Measurements from ENCODE around the gene UBASH3B.
"Not testable (repeated sequence)": the region's sequence is repeated elsewhere in the genome, so short reads cannot be mapped to it uniquely, and the experiment has no call there.

Gene UBASH3B

DNA sequence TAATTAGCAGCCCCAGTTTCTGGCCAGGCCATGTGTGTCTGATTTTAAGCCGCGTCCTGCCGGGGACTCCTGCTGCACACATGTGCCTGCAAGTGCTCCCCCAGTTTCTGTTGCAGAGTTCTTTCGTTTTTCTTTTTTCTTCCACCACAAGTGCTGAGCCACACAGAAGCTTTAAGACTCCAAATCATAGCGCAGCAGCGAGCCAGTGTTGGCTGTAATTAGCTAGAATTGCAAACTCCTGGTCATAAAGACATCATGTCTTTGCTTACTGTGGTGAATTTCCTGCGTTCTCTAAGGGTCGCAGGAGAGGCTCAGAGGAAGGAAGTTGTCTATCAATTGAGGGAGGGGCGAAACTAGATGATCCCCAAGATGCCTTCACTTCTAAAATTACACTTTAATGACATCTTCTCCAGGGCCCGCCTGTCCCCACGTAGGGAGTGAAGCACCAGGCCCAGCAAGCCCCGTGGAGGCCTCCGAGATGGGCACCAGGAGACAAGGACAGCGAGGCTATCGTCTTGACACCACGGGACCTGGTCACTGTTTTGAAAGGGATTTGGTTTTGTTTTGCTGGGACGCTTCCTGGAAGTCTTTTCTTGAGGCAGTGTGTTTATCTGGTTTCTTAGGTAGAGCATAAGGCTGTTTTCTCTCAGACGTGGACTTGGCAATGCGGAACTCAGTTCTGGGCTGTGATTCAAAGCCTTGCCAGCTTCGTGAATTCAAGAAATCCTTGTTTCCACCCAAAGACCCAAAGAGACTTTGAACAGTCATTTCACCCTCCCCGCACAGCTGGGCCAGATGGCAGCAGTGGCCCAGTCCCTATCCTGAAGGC, 71.8 kb downstream of the UBASH3B start:
- peak overlapping the region; percentile 10 to 21 for H3K4me3 ChIP-seq (ENCODE audit: low read depth in 1 of 2, low read length in 2 of 2)
- no peaks in the 10 kb centered on the region for H3K36me3 ChIP-seq (ENCODE audit: control insufficient read depth in 1 of 2, insufficient read depth in 2 of 2, low read length in 2 of 2)
- peak overlapping the region in 1 of 2 donors; percentile 22 for H3K9ac ChIP-seq (ENCODE audit: low read depth in 1 of 2, low read length in 2 of 2)
- no peaks in the 10 kb centered on the region for H3K27me3 ChIP-seq (ENCODE audit: control insufficient read depth in 1 of 2, insufficient read depth in 2 of 2, low read length in 2 of 2)
- no peaks in the 10 kb centered on the region for H3K9me3 ChIP-seq (ENCODE audit: control insufficient read depth in 1 of 2, low read length in 2 of 2)
- H3K27ac ChIP-seq (ENCODE audit: low read depth, low read length), result peak overlapping the region; percentile 69
- H3K4me1 ChIP-seq (ENCODE audit: control insufficient read depth in 1 of 2, insufficient read depth in 2 of 2, low read length in 2 of 2), result peaks cover 21 to 30% of the 10 kb centered on the region in 2 donors

GRCh38 chr11:122728561-122728960, 73.0 kb downstream of the UBASH3B start:
- no peak overlapping the region for H3K4me3 ChIP-seq (ENCODE audit: low read depth in 1 of 2, low read length in 2 of 2)
- H3K36me3 ChIP-seq (ENCODE audit: control insufficient read depth in 1 of 2, insufficient read depth in 2 of 2, low read length in 2 of 2), result no peaks in the 10 kb centered on the region
- peaks cover 27 to 30% of the 10 kb centered on the region in 2 donors for H3K4me1 ChIP-seq (ENCODE audit: control insufficient read depth in 1 of 2, insufficient read depth in 2 of 2, low read length in 2 of 2)
- no peak overlapping the region for H3K9ac ChIP-seq (ENCODE audit: low read depth in 1 of 2, low read length in 2 of 2)
- no peaks in the 10 kb centered on the region for H3K27me3 ChIP-seq (ENCODE audit: control insufficient read depth in 1 of 2, insufficient read depth in 2 of 2, low read length in 2 of 2)
- no peak overlapping the region for H3K27ac ChIP-seq (ENCODE audit: low read depth, low read length)
- H3K9me3 ChIP-seq (ENCODE audit: control insufficient read depth in 1 of 2, low read length in 2 of 2), result no peaks in the 10 kb centered on the region

DNA sequence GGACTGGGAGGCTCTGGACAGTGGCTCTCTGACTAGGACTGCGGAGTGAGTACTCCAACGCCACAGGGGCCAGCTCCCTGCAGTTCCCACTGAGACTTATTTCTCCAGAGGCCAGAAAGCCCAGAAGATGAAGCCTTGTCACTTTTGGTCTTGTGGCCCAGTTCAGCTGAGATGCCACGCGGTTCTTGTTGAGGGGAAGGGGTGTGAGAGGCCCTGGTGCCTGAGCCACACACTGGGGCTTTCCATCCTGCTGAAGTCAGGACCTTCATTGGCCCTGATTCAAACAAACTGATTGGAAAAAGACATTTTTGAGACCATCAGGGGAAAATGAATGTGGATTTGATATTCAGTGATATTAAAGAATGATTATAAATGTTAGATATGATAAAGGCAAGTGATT, 73.6 kb downstream of the UBASH3B start:
- Histone ChIP-seq H3K27me3 (ENCODE audit: control insufficient read depth in 1 of 2, insufficient read depth in 2 of 2, low read length in 2 of 2) (no peaks in the 10 kb centered on the region), H3K4me1 (ENCODE audit: control insufficient read depth in 1 of 2, insufficient read depth in 2 of 2, low read length in 2 of 2) (peaks cover 29 to 31% of the 10 kb centered on the region in 2 donors), H3K4me3 (ENCODE audit: low read depth in 1 of 2, low read length in 2 of 2) (no peak overlapping the region)

DNA sequence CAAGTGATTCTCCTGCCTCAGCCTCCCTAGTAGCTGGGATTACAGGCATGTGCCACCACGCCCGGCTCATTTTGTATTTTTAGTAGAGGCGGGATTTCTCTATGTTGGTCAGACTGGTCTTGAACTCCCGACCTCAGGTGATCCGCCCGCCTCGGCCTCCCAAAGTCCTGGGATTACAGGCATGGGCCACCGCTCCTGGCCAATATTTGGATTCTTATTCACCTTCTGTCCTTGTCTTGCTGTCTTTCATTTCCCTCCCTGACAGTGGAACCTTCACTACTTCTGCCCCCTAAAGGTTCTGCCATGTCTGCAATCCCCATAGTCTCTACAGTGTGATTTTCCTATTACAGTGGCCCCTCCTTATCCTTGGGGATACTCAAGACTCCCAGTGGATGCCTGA, 75.2 kb downstream of the UBASH3B start:
- H3K4me3 ChIP-seq (ENCODE audit: low read depth in 1 of 2, low read length in 2 of 2); H3K9me3 ChIP-seq (ENCODE audit: control insufficient read depth in 1 of 2, low read length in 2 of 2); H3K9ac ChIP-seq (ENCODE audit: low read depth in 1 of 2, low read length in 2 of 2); H3K27ac ChIP-seq (ENCODE audit: low read depth, low read length); H3K27me3 ChIP-seq (ENCODE audit: control insufficient read depth in 1 of 2, insufficient read depth in 2 of 2, low read length in 2 of 2); H3K36me3 ChIP-seq (ENCODE audit: control insufficient read depth in 1 of 2, insufficient read depth in 2 of 2, low read length in 2 of 2): not testable (repeated sequence)
- H3K4me1 ChIP-seq (ENCODE audit: control insufficient read depth in 1 of 2, insufficient read depth in 2 of 2, low read length in 2 of 2), result peaks cover 31 to 34% of the 10 kb centered on the region in 2 donors

More for the DNA sequence above, 73.6 kb downstream of the UBASH3B start:
- Histone ChIP-seq H3K9me3 (ENCODE audit: control insufficient read depth in 1 of 2, low read length in 2 of 2) (no peaks in the 10 kb centered on the region), H3K27ac (ENCODE audit: low read depth, low read length) (no peak overlapping the region), H3K36me3 (ENCODE audit: control insufficient read depth in 1 of 2, insufficient read depth in 2 of 2, low read length in 2 of 2) (no peaks in the 10 kb centered on the region), H3K9ac (ENCODE audit: low read depth in 1 of 2, low read length in 2 of 2) (no peak overlapping the region)

DNA sequence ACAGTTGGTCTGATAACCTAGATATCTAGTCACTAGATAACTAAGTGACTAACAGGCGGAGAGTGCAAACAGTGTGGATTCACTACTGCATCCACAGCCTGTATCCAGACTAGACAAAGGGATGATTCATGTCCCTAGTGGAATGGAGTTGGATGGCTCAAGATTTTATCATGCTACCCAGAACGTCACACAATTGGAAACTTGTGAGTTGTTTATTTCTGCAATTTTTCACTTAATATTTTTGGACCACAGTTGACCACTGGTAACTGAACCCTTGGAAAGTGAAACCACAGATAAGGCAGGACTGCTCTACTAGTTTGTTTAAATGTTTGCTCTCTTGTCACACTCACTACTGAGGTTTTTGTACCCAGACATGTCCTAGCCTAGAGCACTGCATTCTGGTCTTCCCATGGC, 76.0 kb downstream of the UBASH3B start:
- H3K36me3 ChIP-seq (ENCODE audit: control insufficient read depth in 1 of 2, insufficient read depth in 2 of 2, low read length in 2 of 2), result no peaks in the 10 kb centered on the region
- H3K4me1 ChIP-seq (ENCODE audit: control insufficient read depth in 1 of 2, insufficient read depth in 2 of 2, low read length in 2 of 2), result peaks cover 31 to 32% of the 10 kb centered on the region in 2 donors
- H3K9me3 ChIP-seq (ENCODE audit: control insufficient read depth in 1 of 2, low read length in 2 of 2), result no peaks in the 10 kb centered on the region
- no peak overlapping the region for H3K27ac ChIP-seq (ENCODE audit: low read depth, low read length)
- no peak overlapping the region for H3K9ac ChIP-seq (ENCODE audit: low read depth in 1 of 2, low read length in 2 of 2)
- no peak overlapping the region for H3K4me3 ChIP-seq (ENCODE audit: low read depth in 1 of 2, low read length in 2 of 2)
- H3K27me3 ChIP-seq (ENCODE audit: control insufficient read depth in 1 of 2, insufficient read depth in 2 of 2, low read length in 2 of 2), result no peaks in the 10 kb centered on the region

GRCh38 chr11:122732342-122733315, 77.1 kb downstream of the UBASH3B start:
- no peak overlapping the region for H3K27ac ChIP-seq (ENCODE audit: low read depth, low read length)
- no peak overlapping the region for H3K4me3 ChIP-seq (ENCODE audit: low read depth in 1 of 2, low read length in 2 of 2)
- no peaks in the 10 kb centered on the region for H3K9me3 ChIP-seq (ENCODE audit: control insufficient read depth in 1 of 2, low read length in 2 of 2)
- H3K27me3 ChIP-seq (ENCODE audit: control insufficient read depth in 1 of 2, insufficient read depth in 2 of 2, low read length in 2 of 2), result no peaks in the 10 kb centered on the region
- H3K9ac ChIP-seq (ENCODE audit: low read depth in 1 of 2, low read length in 2 of 2), result no peak overlapping the region
- H3K4me1 ChIP-seq (ENCODE audit: control insufficient read depth in 1 of 2, insufficient read depth in 2 of 2, low read length in 2 of 2), result peaks cover 21 to 23% of the 10 kb centered on the region in 2 donors
- H3K36me3 ChIP-seq (ENCODE audit: control insufficient read depth in 1 of 2, insufficient read depth in 2 of 2, low read length in 2 of 2), result no peaks in the 10 kb centered on the region

- Histone ChIP-seq H3K9ac (ENCODE audit: low read depth in 1 of 2, low read length in 2 of 2) (no peak overlapping the region), H3K4me1 (ENCODE audit: control insufficient read depth in 1 of 2, insufficient read depth in 2 of 2, low read length in 2 of 2) (peaks cover 15 to 27% of the 10 kb centered on the region in 2 donors), H3K27ac (ENCODE audit: low read depth, low read length) (no peak overlapping the region), H3K36me3 (ENCODE audit: control insufficient read depth in 1 of 2, insufficient read depth in 2 of 2, low read length in 2 of 2) (no peaks in the 10 kb centered on the region), H3K9me3 (ENCODE audit: control insufficient read depth in 1 of 2, low read length in 2 of 2) (no peaks in the 10 kb centered on the region), H3K27me3 (ENCODE audit: control insufficient read depth in 1 of 2, insufficient read depth in 2 of 2, low read length in 2 of 2) (no peaks in the 10 kb centered on the region), H3K4me3 (ENCODE audit: low read depth in 1 of 2, low read length in 2 of 2) (no peak overlapping the region)
Measured at GRCh38 chr11:122733318-122733717, 77.8 kb downstream of the UBASH3B start.

GRCh38 chr11:122734848-122735496, 79.5 kb downstream of the UBASH3B start:
- H3K4me3 ChIP-seq (ENCODE audit: low read depth in 1 of 2, low read length in 2 of 2), result no peak overlapping the region
- H3K27me3 ChIP-seq (ENCODE audit: control insufficient read depth in 1 of 2, insufficient read depth in 2 of 2, low read length in 2 of 2), result no peaks in the 10 kb centered on the region
- H3K36me3 ChIP-seq (ENCODE audit: control insufficient read depth in 1 of 2, insufficient read depth in 2 of 2, low read length in 2 of 2), result no peaks in the 10 kb centered on the region
- H3K4me1 ChIP-seq (ENCODE audit: control insufficient read depth in 1 of 2, insufficient read depth in 2 of 2, low read length in 2 of 2), result peaks cover 11 to 27% of the 10 kb centered on the region in 2 donors
- H3K27ac ChIP-seq (ENCODE audit: low read depth, low read length), result no peak overlapping the region
- no peak overlapping the region for H3K9ac ChIP-seq (ENCODE audit: low read depth in 1 of 2, low read length in 2 of 2)
- H3K9me3 ChIP-seq (ENCODE audit: control insufficient read depth in 1 of 2, low read length in 2 of 2), result no peaks in the 10 kb centered on the region

DNA sequence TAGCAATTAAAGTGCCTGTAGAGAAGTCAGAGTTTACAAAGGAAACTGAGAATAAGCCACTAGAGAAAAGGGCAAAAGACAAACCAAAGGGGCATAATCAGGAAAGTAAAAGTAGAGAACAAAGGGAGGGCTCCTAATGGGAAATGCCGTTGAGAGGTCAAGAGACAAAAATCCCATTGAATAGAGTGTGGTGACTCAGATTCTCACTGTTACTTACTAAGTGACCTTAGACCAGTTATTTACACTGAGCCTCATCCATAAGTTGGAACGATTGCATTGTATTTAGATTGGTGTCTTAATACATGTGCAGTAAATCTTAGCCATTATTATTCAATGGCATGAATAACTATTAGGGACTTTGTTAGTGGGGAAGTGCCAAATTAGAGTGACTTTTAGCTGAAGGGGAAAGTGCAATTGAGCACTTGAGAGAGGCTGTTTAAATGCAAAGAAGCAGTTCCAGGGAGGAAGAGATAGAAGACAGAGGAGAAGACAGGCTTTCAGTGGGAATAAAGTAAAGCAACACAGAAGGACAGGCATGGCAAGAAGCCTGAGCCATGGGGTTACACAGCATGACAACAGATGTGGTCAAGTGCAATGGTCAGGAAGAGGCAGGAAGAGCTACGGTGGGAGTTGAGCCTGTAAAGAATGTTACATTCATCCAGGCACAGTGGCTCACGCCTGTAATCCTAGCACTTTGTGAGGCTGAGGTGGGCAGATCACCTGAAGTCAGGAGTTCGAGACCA, 82.6 kb downstream of the UBASH3B start:
- Histone ChIP-seq H3K36me3 (ENCODE audit: control insufficient read depth in 1 of 2, insufficient read depth in 2 of 2, low read length in 2 of 2) (no peaks in the 10 kb centered on the region), H3K4me3 (ENCODE audit: low read depth in 1 of 2, low read length in 2 of 2) (no peak overlapping the region), H3K4me1 (ENCODE audit: control insufficient read depth in 1 of 2, insufficient read depth in 2 of 2, low read length in 2 of 2) (peaks cover 20 to 33% of the 10 kb centered on the region in 2 donors), H3K9me3 (ENCODE audit: control insufficient read depth in 1 of 2, low read length in 2 of 2) (no peaks in the 10 kb centered on the region), H3K9ac (ENCODE audit: low read depth in 1 of 2, low read length in 2 of 2) (no peak overlapping the region), H3K27me3 (ENCODE audit: control insufficient read depth in 1 of 2, insufficient read depth in 2 of 2, low read length in 2 of 2) (no peaks in the 10 kb centered on the region), H3K27ac (ENCODE audit: low read depth, low read length) (no peak overlapping the region)
